ENCODE data around the gene FCRL1.

FCRL1 gene

DNA sequence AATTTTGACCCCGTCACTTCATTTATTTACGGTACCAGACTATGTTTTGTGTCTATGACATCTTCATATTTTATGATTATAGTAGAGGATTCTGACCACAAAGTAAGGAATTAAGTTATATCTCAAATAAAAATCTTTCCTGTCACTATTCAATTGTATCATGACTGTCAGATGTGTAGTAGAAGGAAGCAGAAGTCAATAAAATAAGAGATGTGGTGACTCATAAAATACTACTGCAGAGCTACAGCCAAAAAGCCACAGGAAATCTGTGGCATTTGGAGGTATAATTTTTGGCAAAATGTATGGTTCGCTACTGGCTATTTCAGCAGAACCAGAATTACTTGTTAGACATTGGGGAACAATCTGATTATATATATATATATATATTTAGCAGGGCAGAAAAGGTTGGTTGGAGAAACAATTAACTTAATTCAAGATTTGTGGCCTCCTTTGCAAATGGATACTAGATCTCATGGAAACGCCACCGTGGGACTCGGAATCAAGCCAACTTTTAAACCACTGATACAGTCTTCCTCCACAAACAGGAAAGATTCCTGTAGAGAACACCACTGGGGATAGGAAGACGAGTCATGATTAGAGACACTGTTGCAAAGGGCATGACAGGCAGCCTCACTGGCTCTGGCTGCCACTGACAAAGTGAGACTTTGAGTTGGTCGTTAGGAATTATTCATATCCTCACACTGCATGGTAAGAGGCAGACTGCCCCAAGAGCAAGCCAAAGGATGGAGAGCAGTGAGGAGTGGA lies 48.1 kb downstream of the FCRL1 start:
- peaks cover 0 to 2% of the 10 kb centered on the region in 2 donors for H3K9me3 ChIP-seq (ENCODE audit: control insufficient read depth in 2 of 2, low read length in 2 of 2)
- no peaks in the 10 kb centered on the region for H3K4me1 ChIP-seq (ENCODE audit: control insufficient read depth, insufficient read depth, low read length)
- no peak overlapping the region for H3K27ac ChIP-seq (ENCODE audit: low read length)
- H3K4me3 ChIP-seq (ENCODE audit: low read length in 2 of 2): no peak overlapping the region
- no peaks in the 10 kb centered on the region for H3K36me3 ChIP-seq (ENCODE audit: control insufficient read depth in 2 of 2, insufficient read depth in 2 of 2, low read length in 2 of 2)
- no peaks in the 10 kb centered on the region for H3K27me3 ChIP-seq (ENCODE audit: control insufficient read depth in 1 of 2, insufficient read depth in 2 of 2, low read length in 2 of 2)
- H3K9ac ChIP-seq (ENCODE audit: low read length in 2 of 2): no peak overlapping the region

DNA sequence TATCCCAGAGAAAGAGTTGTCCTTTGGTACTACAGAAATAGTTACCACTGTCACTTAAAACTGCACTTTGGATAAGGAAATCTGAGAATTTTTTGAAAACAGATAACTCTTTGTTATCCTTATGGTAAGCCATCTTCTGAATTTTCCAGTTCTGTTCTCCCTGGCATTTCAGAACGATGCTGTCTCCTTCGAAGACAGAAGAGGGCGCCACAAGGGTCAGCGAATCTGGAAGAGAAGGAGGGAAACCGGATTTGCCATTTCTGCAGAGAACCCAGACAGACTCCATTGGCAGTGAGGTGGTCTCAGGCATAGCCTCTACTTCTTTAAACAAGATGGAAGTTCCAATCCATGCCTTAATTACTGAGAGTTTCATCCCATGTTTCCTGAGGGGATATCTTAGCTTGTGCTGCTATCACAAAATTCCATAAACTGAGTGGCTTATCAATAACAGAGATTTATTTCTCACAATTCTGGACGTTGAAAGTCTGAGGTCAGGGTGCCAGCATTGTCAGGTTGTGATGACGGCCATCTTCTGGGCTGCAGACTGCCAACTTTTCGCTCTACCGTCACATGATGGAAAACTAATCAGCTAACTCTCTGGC lies 49.4 kb downstream of the FCRL1 start:
- no peaks in the 10 kb centered on the region for H3K36me3 ChIP-seq (ENCODE audit: control insufficient read depth in 2 of 2, insufficient read depth in 2 of 2, low read length in 2 of 2)
- H3K9ac ChIP-seq (ENCODE audit: low read length in 2 of 2): no peak overlapping the region
- H3K4me3 ChIP-seq (ENCODE audit: low read length in 2 of 2): no peak overlapping the region
- H3K9me3 ChIP-seq (ENCODE audit: control insufficient read depth in 2 of 2, low read length in 2 of 2): peaks cover 0 to 2% of the 10 kb centered on the region in 2 donors
- no peaks in the 10 kb centered on the region for H3K27me3 ChIP-seq (ENCODE audit: control insufficient read depth in 1 of 2, insufficient read depth in 2 of 2, low read length in 2 of 2)
- H3K4me1 ChIP-seq (ENCODE audit: control insufficient read depth, insufficient read depth, low read length): no peaks in the 10 kb centered on the region
- no peak overlapping the region for H3K27ac ChIP-seq (ENCODE audit: low read length)

DNA sequence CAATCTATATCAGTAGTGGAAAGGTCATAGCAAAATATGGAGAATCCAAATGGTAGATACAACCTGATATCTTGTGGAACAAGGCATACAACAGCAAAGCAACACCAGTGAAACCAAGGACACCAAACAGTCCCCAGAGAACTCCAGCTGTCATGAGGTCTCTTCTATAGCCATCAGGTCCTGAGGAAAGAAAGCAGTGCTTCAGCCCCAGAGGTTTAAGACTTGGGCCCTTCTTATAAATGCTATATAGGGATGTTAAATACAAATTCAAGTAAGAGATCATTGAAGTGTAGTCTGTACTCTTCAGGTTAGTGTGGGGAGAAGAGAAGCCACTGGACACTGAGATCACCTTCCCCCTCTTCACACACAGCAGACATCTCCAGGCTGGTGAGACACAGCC lies 53.1 kb downstream of the FCRL1 start:
- H3K9me3 ChIP-seq (ENCODE audit: control insufficient read depth in 2 of 2, low read length in 2 of 2): no peaks in the 10 kb centered on the region
- no peak overlapping the region for H3K9ac ChIP-seq (ENCODE audit: low read length in 2 of 2)
- H3K36me3 ChIP-seq (ENCODE audit: control insufficient read depth in 2 of 2, insufficient read depth in 2 of 2, low read length in 2 of 2): no peaks in the 10 kb centered on the region
- no peaks in the 10 kb centered on the region for H3K4me1 ChIP-seq (ENCODE audit: control insufficient read depth, insufficient read depth, low read length)
- H3K27me3 ChIP-seq (ENCODE audit: control insufficient read depth in 1 of 2, insufficient read depth in 2 of 2, low read length in 2 of 2): no peaks in the 10 kb centered on the region
- H3K27ac ChIP-seq (ENCODE audit: low read length): no peak overlapping the region
- H3K4me3 ChIP-seq (ENCODE audit: low read length in 2 of 2): no peak overlapping the region

DNA sequence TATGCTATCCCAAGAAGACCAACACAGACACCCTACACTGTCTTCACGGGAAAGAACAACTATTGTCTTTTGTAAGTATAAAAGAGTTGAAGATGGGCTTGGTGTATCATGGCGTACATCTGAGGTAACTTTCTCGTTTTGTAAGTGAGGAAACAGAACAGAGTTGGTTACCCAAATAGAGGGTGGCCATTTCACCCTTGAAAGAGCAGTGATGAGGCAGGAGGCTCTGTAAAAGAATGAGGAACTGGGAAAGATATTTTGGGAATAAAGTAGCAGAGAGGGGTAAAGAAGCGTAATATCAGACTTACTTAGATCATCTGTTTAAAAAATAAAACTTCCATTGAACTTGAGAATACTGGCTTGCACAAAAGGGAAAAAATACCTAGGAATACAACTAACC lies 61.9 kb downstream of the FCRL1 start:
- Histone ChIP-seq H3K27me3 (ENCODE audit: control insufficient read depth in 1 of 2, insufficient read depth in 2 of 2, low read length in 2 of 2) (no peaks in the 10 kb centered on the region), H3K4me1 (ENCODE audit: control insufficient read depth, insufficient read depth, low read length) (no peaks in the 10 kb centered on the region), H3K27ac (ENCODE audit: low read length) (no peak overlapping the region), H3K36me3 (ENCODE audit: control insufficient read depth in 2 of 2, insufficient read depth in 2 of 2, low read length in 2 of 2) (no peaks in the 10 kb centered on the region), H3K9ac (ENCODE audit: low read length in 2 of 2) (no peak overlapping the region), H3K4me3 (ENCODE audit: low read length in 2 of 2) (no peak overlapping the region), H3K9me3 (ENCODE audit: control insufficient read depth in 2 of 2, low read length in 2 of 2) (no peaks in the 10 kb centered on the region)

DNA sequence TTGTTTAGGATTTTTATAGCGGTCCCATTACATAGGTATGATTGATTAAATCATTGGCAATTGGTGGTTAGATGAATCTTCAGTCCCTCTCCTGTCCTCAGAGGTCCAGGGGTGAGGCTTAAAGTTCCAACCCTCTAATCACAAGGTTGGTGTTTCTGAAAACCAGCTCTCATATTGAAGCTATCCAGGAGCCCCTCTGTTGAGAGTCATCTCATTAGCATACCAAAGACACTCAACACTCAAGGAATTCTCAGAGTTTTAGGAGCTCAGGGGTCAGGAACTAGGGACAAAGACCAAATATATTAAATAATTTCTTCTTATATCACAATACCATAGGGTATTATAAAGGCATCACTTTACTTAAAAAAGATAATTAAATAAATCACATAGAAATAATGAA lies 66.3 kb downstream of the FCRL1 start:
- Histone ChIP-seq H3K27ac (ENCODE audit: low read length) (no peak overlapping the region), H3K4me1 (ENCODE audit: control insufficient read depth, insufficient read depth, low read length) (no peaks in the 10 kb centered on the region), H3K4me3 (ENCODE audit: low read length in 2 of 2) (no peak overlapping the region), H3K9ac (ENCODE audit: low read length in 2 of 2) (no peak overlapping the region), H3K9me3 (ENCODE audit: control insufficient read depth in 2 of 2, low read length in 2 of 2) (no peaks in the 10 kb centered on the region), H3K27me3 (ENCODE audit: control insufficient read depth in 1 of 2, insufficient read depth in 2 of 2, low read length in 2 of 2) (no peaks in the 10 kb centered on the region), H3K36me3 (ENCODE audit: control insufficient read depth in 2 of 2, insufficient read depth in 2 of 2, low read length in 2 of 2) (no peaks in the 10 kb centered on the region)

DNA sequence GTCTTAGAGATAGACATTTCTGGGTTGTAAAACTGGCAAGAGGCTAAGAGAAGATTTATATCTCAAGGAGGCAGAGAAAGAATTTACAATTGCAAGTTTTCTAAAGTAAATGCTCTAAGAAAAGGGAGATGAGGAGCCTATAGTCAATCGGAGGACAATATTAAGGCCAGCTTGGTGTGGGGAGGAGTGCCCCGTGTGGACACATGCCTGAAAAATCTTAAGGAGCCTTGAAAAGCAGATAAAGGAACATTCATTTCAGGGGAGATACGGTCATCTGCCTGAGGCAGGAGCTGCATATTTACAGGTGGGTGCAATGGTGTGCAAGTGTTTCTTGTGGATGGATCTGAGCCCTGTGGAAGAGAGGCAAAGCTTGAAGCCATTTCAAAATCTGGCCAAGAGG lies 68.6 kb downstream of the FCRL1 start:
- H3K4me3 ChIP-seq (ENCODE audit: low read length in 2 of 2): no peak overlapping the region
- no peak overlapping the region for H3K27ac ChIP-seq (ENCODE audit: low read length)
- no peaks in the 10 kb centered on the region for H3K36me3 ChIP-seq (ENCODE audit: control insufficient read depth in 2 of 2, insufficient read depth in 2 of 2, low read length in 2 of 2)
- no peaks in the 10 kb centered on the region for H3K4me1 ChIP-seq (ENCODE audit: control insufficient read depth, insufficient read depth, low read length)
- no peak overlapping the region for H3K9ac ChIP-seq (ENCODE audit: low read length in 2 of 2)
- H3K27me3 ChIP-seq (ENCODE audit: control insufficient read depth in 1 of 2, insufficient read depth in 2 of 2, low read length in 2 of 2): no peaks in the 10 kb centered on the region
- H3K9me3 ChIP-seq (ENCODE audit: control insufficient read depth in 2 of 2, low read length in 2 of 2): no peaks in the 10 kb centered on the region

DNA sequence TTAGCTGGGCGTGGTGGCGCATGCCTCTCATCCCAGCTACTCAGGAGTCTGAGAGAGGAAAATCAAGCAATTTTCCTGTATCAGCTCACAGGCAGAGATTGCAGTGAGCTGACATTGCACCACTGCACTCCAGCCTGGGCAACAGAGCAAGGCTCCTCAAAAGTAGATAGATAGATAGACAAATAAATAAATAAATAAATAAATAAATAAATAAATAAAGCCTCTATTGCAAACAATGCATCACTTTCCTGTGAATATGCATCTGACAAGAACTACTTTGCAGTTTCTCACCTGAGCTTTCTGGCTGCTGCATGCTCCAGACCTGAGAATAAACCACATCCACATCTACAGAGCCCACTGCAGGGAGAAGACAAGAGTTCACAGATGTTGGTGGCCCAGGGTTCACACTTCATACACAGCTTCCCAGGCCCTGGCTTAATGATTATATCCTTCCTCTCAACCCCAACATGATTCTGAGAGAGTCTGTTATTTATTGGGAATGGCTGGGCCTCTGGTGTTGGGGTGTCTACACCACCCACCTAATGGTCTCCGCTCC lies 71.6 kb downstream of the FCRL1 start:
- H3K9ac ChIP-seq (ENCODE audit: low read length in 2 of 2): no peak overlapping the region

More for the DNA sequence above, 71.6 kb downstream of the FCRL1 start:
- H3K27me3 ChIP-seq (ENCODE audit: control insufficient read depth in 1 of 2, insufficient read depth in 2 of 2, low read length in 2 of 2): no peaks in the 10 kb centered on the region
- H3K36me3 ChIP-seq (ENCODE audit: control insufficient read depth in 2 of 2, insufficient read depth in 2 of 2, low read length in 2 of 2): no peaks in the 10 kb centered on the region
- no peaks in the 10 kb centered on the region for H3K4me1 ChIP-seq (ENCODE audit: control insufficient read depth, insufficient read depth, low read length)
- H3K27ac ChIP-seq (ENCODE audit: low read length): no peak overlapping the region
- H3K9me3 ChIP-seq (ENCODE audit: control insufficient read depth in 2 of 2, low read length in 2 of 2): no peaks in the 10 kb centered on the region
- H3K4me3 ChIP-seq (ENCODE audit: low read length in 2 of 2): no peak overlapping the region
